ENCODE results near the gene ZNF821.
"Not testable (repeated sequence)": the region's sequence is repeated elsewhere in the genome, so short reads cannot be mapped to it uniquely, and the experiment has no call there.

The ZNF821 gene

DNA sequence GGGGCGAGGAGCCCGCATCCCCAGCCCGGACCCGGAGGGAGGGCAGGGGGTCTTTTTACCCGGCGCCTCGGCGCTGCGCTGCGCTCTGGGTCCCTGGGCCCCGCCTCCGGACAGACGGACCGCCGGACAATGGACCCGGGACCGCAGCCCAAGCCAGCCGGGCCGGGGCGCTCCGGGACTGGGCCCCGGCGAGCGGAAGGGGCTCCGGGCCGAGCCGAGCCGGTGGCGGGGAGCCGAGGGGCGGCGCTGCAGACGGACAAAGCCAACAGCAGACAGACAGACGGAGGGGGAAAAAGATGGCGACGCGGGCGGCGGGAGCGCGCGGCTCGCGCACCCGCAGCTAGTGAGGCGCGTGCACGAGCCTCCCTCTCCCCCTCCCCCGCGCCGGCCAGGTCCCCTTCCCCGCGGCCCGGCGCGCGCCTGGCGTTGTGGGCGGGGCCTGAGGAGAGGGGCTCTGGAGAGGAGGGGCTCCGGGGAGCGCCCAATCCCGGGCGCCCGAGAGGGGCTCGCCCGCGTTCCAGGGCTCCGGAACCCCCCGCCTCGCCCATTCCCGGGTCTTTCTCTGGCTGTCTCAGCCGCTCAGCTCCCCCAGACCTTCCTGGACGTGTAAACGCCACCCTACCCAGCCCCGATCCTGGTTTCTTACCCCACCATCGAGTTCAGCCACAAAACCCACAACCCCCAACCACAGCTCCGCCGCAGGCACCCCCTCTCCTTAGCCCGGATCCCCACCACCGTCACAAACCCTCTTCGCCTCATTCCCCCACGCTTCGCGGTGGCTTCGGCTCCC, at the start of gene ZNF821:
ZNF821 (minus strand) TSS at position 334 of the 790 bp plus-strand sequence. CDS start 4,236 bp downstream, outside the sequence.
- peak; percentile 48 for DNase-seq

GRCh38 chr16:71933017-71933416, 49.0 kb upstream of the ZNF821 start:
- no peak for DNase-seq

DNA sequence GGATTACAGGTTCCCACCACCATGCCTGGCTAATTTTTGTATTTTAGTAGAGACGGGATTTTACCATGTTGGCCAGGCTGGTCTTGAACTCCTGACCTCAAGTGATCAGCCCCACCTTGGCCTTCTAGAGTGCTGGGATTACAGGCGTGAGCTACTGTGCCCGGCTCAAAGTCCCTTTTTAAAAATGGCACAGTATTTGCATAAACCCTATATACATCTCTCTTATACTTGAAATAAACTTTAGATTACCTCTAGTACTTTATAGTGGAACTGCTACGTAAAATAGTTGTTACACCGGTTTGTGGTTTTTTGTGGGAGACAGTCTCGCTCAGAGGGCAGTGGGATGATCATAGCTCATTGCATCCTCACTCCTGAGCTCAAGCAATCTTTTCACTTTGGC, 47.6 kb upstream of the ZNF821 start:
- no peak for DNase-seq

DNA sequence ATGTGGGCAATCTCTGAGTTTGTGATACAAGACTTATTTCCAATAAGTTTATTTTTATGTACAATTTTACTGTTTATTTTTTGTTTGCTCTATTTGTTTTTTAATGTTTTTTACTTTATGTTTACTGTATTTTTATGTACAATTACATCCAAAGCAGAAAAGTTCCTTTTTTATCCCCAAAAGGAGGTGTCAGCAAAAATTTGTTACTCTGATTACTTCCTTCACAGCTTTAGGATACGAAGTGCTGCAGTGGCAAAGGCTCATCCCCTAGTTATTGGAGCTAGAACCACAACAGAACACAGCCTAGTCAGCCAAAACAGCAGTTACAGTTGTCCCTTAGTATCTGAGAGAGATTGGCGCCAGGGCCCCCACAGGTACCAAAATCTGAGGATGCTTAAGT, 47.0 kb upstream of the ZNF821 start:
- no peak for DNase-seq

DNA sequence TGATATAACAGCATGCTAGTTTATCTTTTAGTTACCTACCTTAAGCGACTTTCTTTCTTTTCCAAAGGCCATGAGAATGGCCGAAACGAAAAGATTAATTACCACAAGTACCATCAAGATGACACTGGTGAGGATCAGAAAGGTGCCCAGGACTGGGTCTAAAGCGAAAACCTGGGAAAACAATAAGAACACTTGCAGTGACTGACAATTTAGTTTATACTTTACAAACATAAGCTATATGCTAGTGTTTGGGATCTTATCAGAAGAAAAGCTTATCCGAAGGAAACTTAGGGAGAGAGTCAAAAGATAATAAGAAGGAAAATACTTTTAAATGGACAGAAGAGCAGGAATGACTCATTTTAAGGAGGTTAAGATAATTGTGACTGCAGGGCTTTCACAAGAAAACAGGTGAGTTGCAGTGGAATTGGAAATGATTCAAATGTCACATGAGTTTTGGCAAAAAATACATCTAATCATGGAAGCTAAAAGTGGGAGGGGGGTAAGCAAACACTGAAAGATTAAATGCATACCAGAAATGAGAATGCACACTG, 46.1 kb upstream of the ZNF821 start:
- DNase-seq, result no peak

- no peak for DNase-seq
Measured at GRCh38 chr16:71929048-71929447, 45.1 kb upstream of the ZNF821 start.

GRCh38 chr16:71927787-71928186, 43.8 kb upstream of the ZNF821 start:
- DNase-seq, result no peak

- no peak for DNase-seq
Measured at GRCh38 chr16:71927383-71927782, 43.4 kb upstream of the ZNF821 start.

DNA sequence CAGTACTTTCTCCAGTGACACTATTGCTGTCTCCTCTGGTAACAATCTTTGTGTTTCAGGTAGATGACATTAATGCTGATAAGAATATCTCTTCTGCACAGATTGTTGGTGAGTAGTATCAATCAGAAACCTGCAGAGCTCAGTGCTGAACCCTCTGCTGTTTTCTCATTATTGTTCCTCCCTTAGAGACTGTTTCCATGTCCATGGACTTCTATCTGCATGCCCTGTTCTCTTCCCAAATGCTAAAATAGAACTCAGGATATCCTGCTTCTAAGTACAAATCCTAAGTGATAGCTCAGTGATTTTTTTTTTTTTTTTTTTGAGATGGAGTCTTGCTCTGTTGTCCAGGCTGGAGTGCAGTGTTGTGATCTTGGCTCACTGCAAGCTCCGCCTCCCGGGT, 40.7 kb upstream of the ZNF821 start:
- DNase-seq, result no peak

GRCh38 chr16:71923941-71924690, 40.1 kb upstream of the ZNF821 start:
- DNase-seq, result no peak

DNA sequence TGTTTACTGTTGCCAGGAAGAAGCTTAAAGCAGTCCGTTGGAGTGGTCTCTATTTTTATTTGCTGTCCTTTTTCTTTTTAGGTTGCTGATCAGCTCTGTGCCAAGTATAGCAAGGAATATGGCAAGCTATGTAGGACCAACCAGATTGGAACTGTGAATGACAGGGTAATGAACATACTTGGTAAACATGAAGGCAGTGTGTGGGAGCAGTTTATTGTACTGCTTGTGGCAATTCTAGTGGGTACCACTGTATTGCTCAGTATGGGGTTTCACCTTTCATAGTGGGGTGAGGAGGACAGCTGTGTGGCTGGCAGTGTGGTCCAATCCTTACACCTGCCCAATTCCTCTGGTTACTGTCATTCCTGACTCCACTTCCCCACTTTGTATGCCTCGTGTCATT, 36.7 kb upstream of the ZNF821 start:
- no peak for DNase-seq

DNA sequence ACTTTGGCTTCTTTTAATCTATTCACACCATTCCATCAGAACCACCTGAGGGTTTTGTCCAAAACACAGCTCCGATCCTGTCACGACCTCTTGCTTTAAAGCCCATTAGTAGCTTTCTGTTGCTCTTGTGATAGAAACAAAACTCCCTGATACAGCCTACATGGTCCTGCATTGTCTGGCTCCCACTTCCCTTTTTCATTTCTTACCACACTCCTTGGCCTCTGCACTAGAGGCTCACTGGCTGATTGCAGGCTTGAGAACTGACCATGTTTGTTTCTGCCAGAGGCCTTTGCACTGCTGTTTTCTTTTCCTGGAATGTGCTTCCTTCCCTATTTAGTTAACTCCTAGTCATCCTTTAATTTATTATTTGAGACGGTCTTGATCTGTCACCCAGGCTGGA, 35.1 kb upstream of the ZNF821 start:
- DNase-seq, result no peak

DNA sequence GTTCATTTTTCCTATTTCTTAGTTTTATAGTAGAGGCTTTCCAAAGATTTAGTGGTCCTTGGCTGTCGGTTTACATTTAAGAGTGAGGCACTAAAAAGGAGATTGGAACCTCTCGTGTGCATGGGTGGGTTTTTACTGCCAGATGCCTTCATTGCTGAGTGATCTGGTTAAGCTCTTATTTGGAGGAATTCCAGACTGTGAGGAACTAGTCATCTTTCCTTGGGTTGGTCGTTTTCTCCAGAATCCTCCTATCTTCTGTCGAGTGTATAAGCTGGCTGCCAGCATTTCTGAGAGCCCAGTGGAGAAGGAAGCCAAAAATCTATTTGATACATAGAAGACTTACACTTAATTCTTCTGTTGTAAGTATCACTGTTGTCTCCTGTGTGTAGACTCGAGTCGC, 33.9 kb upstream of the ZNF821 start:
- no peak for DNase-seq

DNA sequence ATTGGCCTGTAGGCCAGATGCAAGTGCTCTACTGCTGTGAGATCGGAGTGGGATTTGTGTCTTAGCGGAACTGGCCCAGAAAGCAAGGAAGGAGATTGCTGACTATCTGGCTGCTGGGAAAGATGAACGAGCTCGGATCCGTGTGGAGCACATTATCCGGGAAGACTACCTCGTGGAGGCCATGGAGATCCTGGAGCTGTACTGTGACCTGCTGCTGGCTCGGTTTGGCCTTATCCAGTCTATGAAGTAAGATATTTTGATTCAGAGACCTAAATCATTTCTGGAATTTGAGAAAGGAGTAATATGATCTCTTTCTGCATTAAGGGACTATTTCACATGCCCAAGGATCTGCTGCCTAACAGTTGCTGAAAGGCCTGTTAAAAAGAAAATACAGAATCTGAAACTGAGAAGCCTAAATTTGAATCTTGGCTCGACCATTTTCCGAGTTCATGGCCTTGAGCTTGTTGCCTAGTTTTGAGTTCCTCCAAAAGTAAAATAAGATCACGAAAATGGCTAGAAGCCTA, 32.5 kb upstream of the ZNF821 start:
- no peak for DNase-seq

DNA sequence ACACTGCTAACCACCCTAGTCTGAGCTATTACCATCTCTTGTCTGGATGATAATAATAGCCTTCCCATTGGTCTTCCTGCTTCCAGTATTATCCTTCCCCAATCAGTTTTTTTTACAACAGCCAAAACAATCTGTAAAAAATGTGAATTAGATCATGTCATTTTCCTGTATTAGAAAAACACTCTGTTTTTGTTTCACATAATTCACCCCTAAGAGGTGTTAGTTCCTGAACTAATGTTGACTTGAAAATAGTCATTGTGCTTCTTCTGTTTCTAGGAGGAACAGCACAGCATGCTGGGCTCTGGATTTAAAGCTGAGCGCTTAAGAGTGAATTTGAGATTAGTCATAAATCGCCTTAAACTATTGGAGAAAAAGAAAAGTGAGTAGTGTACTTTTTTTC, 31.4 kb upstream of the ZNF821 start:
- no peak for DNase-seq

GRCh38 chr16:71914802-71915201, 30.8 kb upstream of the ZNF821 start:
- no peak for DNase-seq

- no peak for DNase-seq
Measured at GRCh38 chr16:71912534-71913275, 28.7 kb upstream of the ZNF821 start.

GRCh38 chr16:71911121-71911520, 27.1 kb upstream of the ZNF821 start:
- no peak for DNase-seq

GRCh38 chr16:71905765-71906164, 21.8 kb upstream of the ZNF821 start:
- DNase-seq, result not testable (repeated sequence)

DNA sequence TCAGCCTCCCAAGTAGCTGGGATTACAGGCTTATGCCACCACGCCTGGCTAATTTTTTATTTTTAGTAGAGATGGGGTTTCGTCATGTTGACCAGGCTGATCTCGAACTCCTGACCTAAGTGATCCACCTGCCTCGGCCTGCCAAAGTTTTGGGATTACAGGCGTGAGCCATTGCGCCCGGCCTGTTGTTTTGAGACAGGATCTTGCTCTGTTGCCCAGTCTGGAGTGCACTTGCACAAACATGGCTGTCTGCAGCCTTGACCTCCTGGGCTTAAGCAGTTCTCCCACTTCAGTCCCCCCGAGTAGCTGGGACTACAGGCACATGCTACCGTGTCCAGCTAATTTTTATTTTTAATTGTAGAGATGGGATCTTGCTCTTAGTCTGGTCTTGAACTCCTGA, 20.3 kb upstream of the ZNF821 start:
- no peak for DNase-seq

GRCh38 chr16:71903608-71904007, 19.6 kb upstream of the ZNF821 start:
- DNase-seq, result no peak

- no peak for DNase-seq
Measured at GRCh38 chr16:71902656-71903365, 18.8 kb upstream of the ZNF821 start.

Data from NCI-H2029 (cell line).